ENCODE results near the gene PRDM16. TPM values are rescaled to one million over a fixed set of nuclear protein-coding genes. Genes with fewer than 3 reads are reported as not detected.

PRDM16 gene
- polyA plus RNA-seq, 1 donor (not counting 4 experiments of a cell fraction or from before 2014, with no cell fraction given): 0.05 TPM

GRCh38 chr1:3020263-3020909 is 48.6 kb upstream of the PRDM16 start:
- Histone ChIP-seq H3K79me2 (ENCODE audit: control insufficient read depth, insufficient read depth, low read length) (no peaks in the 10 kb centered on the region), H3K9ac (ENCODE audit: control insufficient read depth, extremely low read depth, insufficient read depth, low read length) (no peak overlapping the region), H2AFZ (ENCODE audit: control insufficient read depth, low read length) (no peak overlapping the region), H3K27me3 (ENCODE audit: control insufficient read depth, extremely low read depth, insufficient read depth, low read length) (no peaks in the 10 kb centered on the region), H3K4me3 (ENCODE audit: control insufficient read depth in 2 of 3, extremely low read depth in 1 of 3, insufficient read depth in 2 of 3, low read depth in 1 of 3, low read length in 3 of 3) (no peak overlapping the region), H3K36me3 (ENCODE audit: control insufficient read depth in 2 of 2, extremely low read depth in 1 of 2, insufficient read depth in 2 of 2, low read length in 2 of 2) (no peaks in the 10 kb centered on the region), H3K4me1 (ENCODE audit: control insufficient read depth, extremely low read depth, insufficient read depth, low read length) (no peaks in the 10 kb centered on the region), H4K20me1 (ENCODE audit: control insufficient read depth, extremely low read depth, insufficient read depth, low read length) (no peaks in the 10 kb centered on the region), H3K9me3 (ENCODE audit: control insufficient read depth, low read depth, low read length) (peaks cover 12% of the 10 kb centered on the region), H3K27ac (ENCODE audit: control insufficient read depth, insufficient read depth, low read length) (no peak overlapping the region), H3K4me2 (ENCODE audit: control insufficient read depth, extremely low read depth, insufficient read depth, low read depth, low read length) (no peak overlapping the region), H3K9me1 (ENCODE audit: control insufficient read depth, extremely low read depth, insufficient read depth, low read length) (no peaks in the 10 kb centered on the region)
- TF ChIP-seq EZH2 (IDR thresholded peaks at IDR 0.05; ENCODE audit: low read length): no peak
- TF ChIP-seq CTCF (optimal IDR thresholded peaks at IDR 0.05 in 1 of 3, IDR thresholded peaks at IDR 0.05 in 1 of 3, conservative IDR thresholded peaks at IDR 0.05 in 1 of 3; ENCODE audit: extremely low read depth in 1 of 3, insufficient read depth in 2 of 3, low read length in 3 of 3): no peak
- no peak for DNase-seq (ENCODE audit: low read depth, low spot score)
- no peak for FAIRE-seq
- dilution Hi-C loops (cut with MboI; ENCODE audit: extremely low pct_ligation_motif_present, low sequenced_read_pairs): no loop called here

- dilution Hi-C loops (cut with MboI; ENCODE audit: extremely low pct_ligation_motif_present, low sequenced_read_pairs): no loop called here
- no peak within 1 kb of the TSS for H3K9ac ChIP-seq (ENCODE audit: control insufficient read depth, extremely low read depth, insufficient read depth, low read length)
- TF ChIP-seq EZH2 (IDR thresholded peaks at IDR 0.05; ENCODE audit: low read length): no peak
- TF ChIP-seq CTCF (optimal IDR thresholded peaks at IDR 0.05 in 1 of 3, IDR thresholded peaks at IDR 0.05 in 1 of 3, conservative IDR thresholded peaks at IDR 0.05 in 1 of 3; ENCODE audit: extremely low read depth in 1 of 3, insufficient read depth in 2 of 3, low read length in 3 of 3): no peak
- H3K27ac ChIP-seq (ENCODE audit: control insufficient read depth, insufficient read depth, low read length): no peak within 1 kb of the TSS
- H3K36me3 ChIP-seq (ENCODE audit: control insufficient read depth in 2 of 2, extremely low read depth in 1 of 2, insufficient read depth in 2 of 2, low read length in 2 of 2): no peaks in the 10 kb centered on the region
- H3K4me3 ChIP-seq (ENCODE audit: control insufficient read depth in 2 of 3, extremely low read depth in 1 of 3, insufficient read depth in 2 of 3, low read depth in 1 of 3, low read length in 3 of 3): no peak within 1 kb of the TSS
- FAIRE-seq (no peak), DNase-seq (ENCODE audit: low read depth, low spot score) (no peak)
- no peaks in the 10 kb centered on the region for H4K20me1 ChIP-seq (ENCODE audit: control insufficient read depth, extremely low read depth, insufficient read depth, low read length)
- no peaks in the 10 kb centered on the region for H3K79me2 ChIP-seq (ENCODE audit: control insufficient read depth, insufficient read depth, low read length)
- H2AFZ ChIP-seq (ENCODE audit: control insufficient read depth, low read length): no peak within 1 kb of the TSS
- H3K27me3 ChIP-seq (ENCODE audit: control insufficient read depth, extremely low read depth, insufficient read depth, low read length): no peaks in the 10 kb centered on the region
- H3K9me3 ChIP-seq (ENCODE audit: control insufficient read depth, low read depth, low read length): peaks cover 17% of the 10 kb centered on the region
- H3K4me2 ChIP-seq (ENCODE audit: control insufficient read depth, extremely low read depth, insufficient read depth, low read depth, low read length): no peak within 1 kb of the TSS
- H3K4me1 ChIP-seq (ENCODE audit: control insufficient read depth, extremely low read depth, insufficient read depth, low read length): no peaks in the 10 kb centered on the region
- no peaks in the 10 kb centered on the region for H3K9me1 ChIP-seq (ENCODE audit: control insufficient read depth, extremely low read depth, insufficient read depth, low read length)
Measured at GRCh38 chr1:3021233-3021671, 47.8 kb upstream of the PRDM16 start, which contains the start of gene ACTRT2. TSS of gene ACTRT2 (plus strand) at chr1:3021467. CDS start at chr1:3021687, 220 bp downstream.
